ENCODE results near the gene KIRREL3. TPM values are rescaled to one million over a fixed set of nuclear protein-coding genes. Genes with fewer than 3 reads are reported as not detected.

Gene KIRREL3
- polyA plus RNA-seq, 2 of the 4 experiments (the other 2 are of a cell fraction), result 3.0 to 11.0 TPM

- TF ChIP-seq EP300 (IDR thresholded peaks at IDR 0.05) (no peak), BCL3 (IDR thresholded peaks at IDR 0.05) (no peak), HOXA7 (CRISPR knock-in tag; IDR thresholded peaks at IDR 0.05) (no peak)
- no peak overlapping the region for H3K4me3 ChIP-seq
- peak overlapping the region in 1 of 2 experiments; percentile 34; a peak in 1 of 6 replicates for H3K27ac ChIP-seq
- CTCF ChIA-PET, result no interaction called here
- no peaks in the 10 kb centered on the region for H3K9me3 ChIP-seq
- no peak for DNase-seq (ENCODE audit: low read depth in 1 of 2, low spot score in 1 of 2)
- 0 out of 3 replicates have a peak overlapping the region, but pooled peaks have one; percentile 5 for H3K4me2 ChIP-seq
- H3K4me1 ChIP-seq, result peaks cover 9% of the 10 kb centered on the region; the same call in 1 of the 3 replicates
- POLR2A ChIA-PET, result no interaction called here
- no peak for ATAC-seq
- no peak for FAIRE-seq
- 36% methylated on average over 5 of the region's 6 CpGs for WGBS (ENCODE audit: missing lambda C conversion rate)
Measured at GRCh38 chr11:126816645-126817044, 183.9 kb downstream of the KIRREL3 start.

GRCh38 chr11:126815111-126815510 lies 185.5 kb downstream of the KIRREL3 start:
- ChIA-PET CTCF (no interaction called here), POLR2A (no interaction called here)
- no peak overlapping the region for H3K4me2 ChIP-seq
- peaks cover 9% of the 10 kb centered on the region; the same call in 1 of the 3 replicates for H3K4me1 ChIP-seq
- no peak for ATAC-seq
- H3K4me3 ChIP-seq, result no peak overlapping the region
- 67% methylated on average over 4 of the region's 4 CpGs for WGBS (ENCODE audit: missing lambda C conversion rate)
- no peaks in the 10 kb centered on the region for H3K9me3 ChIP-seq
- no peak for FAIRE-seq
- no peak overlapping the region for H3K27ac ChIP-seq
- DNase-seq (ENCODE audit: low read depth in 1 of 2, low spot score in 1 of 2), result no peak
- TF ChIP-seq EHF (CRISPR knock-in tag; IDR thresholded peaks at IDR 0.05) (no peak), KDM5A (IDR thresholded peaks at IDR 0.05) (no peak), MAFK (IDR thresholded peaks at IDR 0.05; ENCODE audit: partially characterized antibody) (no peak), PBX3 (IDR thresholded peaks at IDR 0.05) (no peak), GATA3 (IDR thresholded peaks at IDR 0.05; ENCODE audit: borderline replicate concordance) (no peak), MYC (IDR thresholded peaks at IDR 0.05; ENCODE audit: borderline replicate concordance, low read length) (no peak), HDAC2 (IDR thresholded peaks at IDR 0.05) (no peak), TP53 (CRISPR knock-in tag; IDR thresholded peaks at IDR 0.05) (no peak), SMC3 (IDR thresholded peaks at IDR 0.05) (no peak), ZC3H11A (IDR thresholded peaks at IDR 0.05) (no peak)

- ATAC-seq (no peak), FAIRE-seq (no peak), DNase-seq (ENCODE audit: low read depth in 1 of 2, low spot score in 1 of 2) (no peak)
- ChIA-PET CTCF (interaction anchor here (1.2 to 1.7 kb wide), 3 partner anchors 9 to 180 kb away, joined by 3 to 5 read pairs (median 5); no protein-coding TSS in a partner anchor), POLR2A (no interaction called here)
- Histone ChIP-seq H3K4me3 (no peak overlapping the region), H3K4me2 (no peak overlapping the region), H3K4me1 (no peaks in the 10 kb centered on the region), H3K27ac (no peak overlapping the region), H3K9me3 (no peaks in the 10 kb centered on the region)
- TF ChIP-seq PHF8 (IDR thresholded peaks at IDR 0.05; ENCODE audit: borderline replicate concordance, low read depth) (no peak), ZSCAN20 (CRISPR knock-in tag; IDR thresholded peaks at IDR 0.05) (no peak), ZFP36 (IDR thresholded peaks at IDR 0.05; ENCODE audit: borderline replicate concordance, partially characterized antibody) (no peak), ELK1 (IDR thresholded peaks at IDR 0.05; ENCODE audit: low read depth, low read length) (no peak), NR3C1 (IDR thresholded peaks at IDR 0.05) (no peak)
- 75% methylated on average over 5 of the region's 7 CpGs for WGBS (ENCODE audit: missing lambda C conversion rate)
Measured at GRCh38 chr11:126810776-126811175, 189.8 kb downstream of the KIRREL3 start.

Measured in A549 (cell line).